Neuronal stem cell (in vitro differentiated cells): ENCODE results near the gene CLIP4.

Experiments
- DNase-seq: peaks from one replicate; pipeline ENCODE4 v3.0.0-alpha.2; 2013; ENCODE audit warnings: low spot score
- H2AFZ ChIP-seq: one replicate; pipeline ENCODE4 v1.6.1; 2013; ENCODE audit warnings: mild to moderate bottlenecking, low read length, inconsistent platforms
- H2AK5ac ChIP-seq: 2 replicates; pipeline ENCODE4 v1.6.1; 2013; ENCODE audit warnings: low read depth, mild to moderate bottlenecking, inconsistent platforms, low read length, moderate library complexity, mixed read lengths
- H2BK120ac ChIP-seq: 2 replicates; pipeline ENCODE4 v1.6.1; 2013; ENCODE audit warnings: low read depth, mild to moderate bottlenecking, inconsistent platforms, low read length, moderate library complexity, mixed read lengths
- H2BK12ac ChIP-seq: one replicate; pipeline ENCODE4 v1.6.1; 2013; ENCODE audit warnings: low read length, inconsistent platforms
- H2BK15ac ChIP-seq: 2 replicates; pipeline ENCODE4 v1.6.1; 2013; ENCODE audit warnings: mild to moderate bottlenecking, low read length, inconsistent platforms, mixed read lengths
- H2BK5ac ChIP-seq: one replicate; pipeline ENCODE4 v1.6.1; 2013; ENCODE audit warnings: inconsistent platforms, mild to moderate bottlenecking, low read length, moderate library complexity
- H3K14ac ChIP-seq: one replicate; pipeline ENCODE4 v1.6.1; 2013; ENCODE audit warnings: low read length, inconsistent platforms
- H3K18ac ChIP-seq: 2 replicates; pipeline ENCODE4 v1.6.1; 2013; ENCODE audit warnings: low read length, inconsistent platforms
- H3K23ac ChIP-seq: 2 replicates; pipeline ENCODE4 v1.6.1; 2013; ENCODE audit warnings: low read depth, mild to moderate bottlenecking, mixed read lengths, low read length, inconsistent platforms; ENCODE audit not compliant: poor library complexity
- H3K27ac ChIP-seq: replicated peaks from 3 replicates; pipeline ENCODE4 v1.5.1; 2013; ENCODE audit warnings: low read length, inconsistent platforms
- H3K27me3 ChIP-seq, 3 experiments: 2 replicates each; pipeline ENCODE4 v1.6.1; 2013; ENCODE audit warnings: low read length in 3 of 3, mild to moderate bottlenecking in 2 of 3, inconsistent platforms in 1 of 3, low read depth in 1 of 3, mixed read lengths in 1 of 3, moderate library complexity in 1 of 3; ENCODE audit not compliant: control insufficient read depth in 3 of 3, insufficient read depth in 3 of 3
- H3K36me3 ChIP-seq, 2 donors: replicated peaks in 1 of 2; 2 replicates each; pipeline ENCODE4 v1.6.1; 2013; ENCODE audit warnings: low read length in 2 of 2; ENCODE audit not compliant: control insufficient read depth in 2 of 2, insufficient read depth in 2 of 2
- H3K4ac ChIP-seq: 2 replicates; pipeline ENCODE4 v1.6.1; 2013; ENCODE audit warnings: inconsistent platforms, mild to moderate bottlenecking, low read length, moderate library complexity
- H3K4me1 ChIP-seq, 2 donors: 1 replicate in 1 of 2; 2 replicates in 1 of 2; pipeline ENCODE4 v1.6.1; 2013; ENCODE audit warnings: low read length in 2 of 2, low read depth in 1 of 2; ENCODE audit not compliant: control insufficient read depth in 2 of 2, insufficient read depth in 1 of 2
- H3K4me2 ChIP-seq: one replicate; pipeline ENCODE4 v1.6.1; 2013; ENCODE audit warnings: mild to moderate bottlenecking, low read length, inconsistent platforms; ENCODE audit not compliant: insufficient read depth, poor library complexity, severe bottlenecking
- H3K4me3 ChIP-seq, 2 donors: 2 replicates each; pipeline ENCODE4 v1.5.1; 2013; ENCODE audit warnings: low read length in 2 of 2, mild to moderate bottlenecking in 2 of 2, inconsistent platforms in 1 of 2, moderate library complexity in 1 of 2
- H3K79me1 ChIP-seq: one replicate; pipeline ENCODE4 v1.6.1; 2013; ENCODE audit warnings: low read depth, mild to moderate bottlenecking, inconsistent platforms, low read length, moderate library complexity
- H3K9ac ChIP-seq: one replicate; pipeline ENCODE4 v1.6.1; 2013; ENCODE audit warnings: mild to moderate bottlenecking, low read depth, low read length, inconsistent platforms; ENCODE audit not compliant: poor library complexity
- H3K9me3 ChIP-seq, 2 donors: replicated peaks in 1 of 2; 2 replicates each; pipeline versions ENCODE3 to v1.6.1; 2013; ENCODE audit warnings: low read length in 2 of 2, mild to moderate bottlenecking in 2 of 2, inconsistent platforms in 1 of 2, low read depth in 1 of 2, mixed read lengths in 1 of 2, moderate library complexity in 1 of 2; ENCODE audit not compliant: control insufficient read depth in 2 of 2, insufficient read depth in 1 of 2
- H4K8ac ChIP-seq: one replicate; pipeline ENCODE4 v1.6.1; 2013; ENCODE audit warnings: low read depth, mild to moderate bottlenecking, inconsistent platforms, low read length, moderate library complexity
- H4K91ac ChIP-seq: one replicate; pipeline ENCODE4 v1.6.1; 2013; ENCODE audit warnings: low read length, low read depth, mild to moderate bottlenecking, inconsistent platforms; ENCODE audit not compliant: poor library complexity
- WGBS, 2 donors: extraction: QIAGEN DNeasy Blood & Tissue Kit; methylation state at CpG; one replicate each; pipeline ENCODE4 v1.1.7; 2013; ENCODE audit warnings: missing lambda C conversion rate in 2 of 2, mixed read lengths in 1 of 2; ENCODE audit not compliant: insufficient read length in 2 of 2, insufficient replicate concordance in 1 of 2; ENCODE audit errors: extremely low coverage in 2 of 2; 5-methylcytosine and 5-hydroxymethylcytosine counted together

CLIP4 gene

GRCh38 chr2:29115797-29116781 is 874 bp downstream of the CLIP4 start:
- Histone ChIP-seq H3K14ac (no peak overlapping the region), H3K23ac (peak overlapping the region; percentile 5), H3K4me3 (peak overlapping the region; percentile 55 to 92), H3K9ac (peak overlapping the region; percentile 70), H4K91ac (no peak overlapping the region), H3K4me2 (peak overlapping the region; percentile 93), H2BK120ac (no peak overlapping the region), H3K4ac (no peak overlapping the region), H2BK5ac (no peak overlapping the region), H3K4me1 (peaks cover 0 to 3% of the 10 kb centered on the region in 2 donors), H4K8ac (no peak overlapping the region), H2AFZ (peak overlapping the region; percentile 91), H2AK5ac (no peak overlapping the region), H3K36me3 (no peaks in the 10 kb centered on the region), H3K79me1 (no peaks in the 10 kb centered on the region), H3K27me3 (peaks cover 2 to 43% (median 24%) of the 10 kb centered on the region in 3 experiments), H2BK12ac (no peak overlapping the region), H2BK15ac (peak overlapping the region; percentile 2), H3K27ac (no peak overlapping the region), H3K9me3 (peaks cover 0 to 2% of the 10 kb centered on the region in 2 donors), H3K18ac (peak overlapping the region; percentile 87)
- no peak for DNase-seq
- no CpG with 5 or more reads among the region's 53 CpGs for WGBS, 2 donors

DNA sequence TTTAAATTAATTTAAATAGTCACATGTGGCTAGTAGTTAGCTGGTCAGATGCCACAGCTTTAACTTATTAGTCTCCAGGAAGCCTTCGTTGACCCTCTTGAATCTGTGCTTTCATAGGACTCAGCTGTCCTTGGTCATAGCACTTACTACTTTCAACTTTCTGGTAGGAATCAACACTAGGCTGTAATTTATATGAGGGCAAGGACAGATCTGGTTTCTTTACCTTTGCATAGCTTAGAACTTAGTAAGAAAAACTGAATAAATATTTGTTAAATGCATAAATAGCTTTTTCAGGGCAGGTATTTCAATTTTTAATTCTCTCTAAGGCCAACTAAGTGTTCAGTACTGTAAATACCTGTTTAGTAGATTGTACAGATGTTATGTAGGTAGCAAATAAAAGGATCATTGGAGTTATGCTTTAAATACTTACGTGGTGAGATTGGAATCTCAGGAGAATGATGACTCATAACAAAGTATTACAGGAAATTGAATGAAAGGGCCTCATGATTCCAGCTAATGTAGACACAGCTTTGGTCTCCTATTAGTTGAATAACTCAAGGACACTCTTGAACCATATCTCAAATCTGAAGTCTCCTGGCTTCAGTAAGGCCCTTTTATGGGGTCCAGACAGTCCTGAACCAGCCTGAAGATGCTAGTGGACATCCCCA is 2.6 kb downstream of the CLIP4 start:
- no peak overlapping the region for H2BK12ac ChIP-seq
- no peak for DNase-seq
- no peak overlapping the region for H4K91ac ChIP-seq
- H3K27ac ChIP-seq, result no peak overlapping the region
- no peak overlapping the region for H2AK5ac ChIP-seq
- H3K23ac ChIP-seq, result no peak overlapping the region
- H3K36me3 ChIP-seq, result no peaks in the 10 kb centered on the region
- H3K79me1 ChIP-seq, result no peaks in the 10 kb centered on the region
- no peak overlapping the region for H2AFZ ChIP-seq
- no peak overlapping the region for H4K8ac ChIP-seq
- peaks cover 0 to 2% of the 10 kb centered on the region in 2 donors for H3K9me3 ChIP-seq
- no peak overlapping the region for H3K9ac ChIP-seq
- H3K4me2 ChIP-seq, result no peak overlapping the region
- peaks cover 2 to 34% (median 24%) of the 10 kb centered on the region in 3 experiments for H3K27me3 ChIP-seq
- H3K4me3 ChIP-seq, result no peak overlapping the region
- no peak overlapping the region for H2BK15ac ChIP-seq
- no CpG with 5 or more reads among the region's 2 CpGs for WGBS, 2 donors
- no peak overlapping the region for H2BK120ac ChIP-seq
- H3K4me1 ChIP-seq, result peaks cover 0 to 3% of the 10 kb centered on the region in 2 donors
- no peak overlapping the region for H3K14ac ChIP-seq
- H3K4ac ChIP-seq, result no peak overlapping the region
- H3K18ac ChIP-seq, result no peak overlapping the region
- no peak overlapping the region for H2BK5ac ChIP-seq

DNA sequence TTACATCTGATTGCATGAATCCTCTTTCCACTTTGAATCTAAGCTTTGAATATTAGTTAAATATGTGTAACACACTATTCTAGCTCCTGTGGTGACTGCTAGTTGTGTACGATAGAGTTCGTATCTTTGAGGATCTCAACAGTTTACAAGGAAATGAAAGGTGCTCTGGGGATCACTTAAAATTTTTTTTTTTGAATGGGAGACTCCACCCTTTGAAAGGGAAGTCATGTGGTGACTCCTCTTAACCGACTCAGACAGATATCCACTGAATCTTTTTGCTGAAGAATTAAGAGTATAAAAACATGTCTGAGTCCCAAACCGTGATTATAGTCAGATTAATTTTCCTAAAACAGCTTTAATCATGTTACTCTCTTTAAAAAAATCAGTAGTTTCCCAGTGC is 4.0 kb downstream of the CLIP4 start:
- Histone ChIP-seq H2AK5ac (no peak overlapping the region), H3K4me3 (no peak overlapping the region), H3K23ac (no peak overlapping the region), H3K36me3 (no peaks in the 10 kb centered on the region), H3K18ac (no peak overlapping the region), H3K4ac (no peak overlapping the region), H2BK15ac (no peak overlapping the region), H2BK5ac (no peak overlapping the region), H2BK12ac (no peak overlapping the region), H3K4me1 (peaks cover 0 to 3% of the 10 kb centered on the region in 2 donors), H3K27me3 (peaks cover 2 to 19% (median 19%) of the 10 kb centered on the region in 3 experiments), H3K27ac (no peak overlapping the region), H4K91ac (no peak overlapping the region), H3K9me3 (peaks cover 0 to 12% of the 10 kb centered on the region in 2 donors), H3K9ac (no peak overlapping the region), H4K8ac (no peak overlapping the region), H2BK120ac (no peak overlapping the region), H3K4me2 (no peak overlapping the region), H2AFZ (no peak overlapping the region), H3K79me1 (no peaks in the 10 kb centered on the region), H3K14ac (no peak overlapping the region)
- WGBS, 2 donors, result no CpG with 5 or more reads among the region's 4 CpGs
- DNase-seq, result no peak

DNA sequence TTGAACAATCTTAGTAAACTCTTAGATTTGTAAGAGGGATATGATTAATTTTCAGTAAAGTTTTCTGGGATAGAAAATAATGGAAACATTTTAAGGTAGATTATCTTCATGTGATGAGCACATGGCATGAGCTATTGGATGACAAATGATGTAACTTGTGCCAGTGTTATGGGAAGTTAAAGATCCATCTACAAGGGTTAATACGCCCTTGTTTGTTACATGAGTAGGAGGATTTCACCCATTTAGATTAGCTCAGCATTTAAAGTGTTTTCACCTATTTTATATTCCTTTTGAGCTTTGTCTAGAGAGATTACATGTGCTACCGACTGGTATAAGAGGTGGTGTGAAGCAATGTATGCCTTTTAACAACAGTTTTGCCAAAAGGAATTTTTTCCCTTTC is 5.6 kb downstream of the CLIP4 start:
- peaks cover 0 to 19% of the 10 kb centered on the region in 2 donors for H3K9me3 ChIP-seq
- no peak overlapping the region for H3K9ac ChIP-seq
- no peak overlapping the region for H3K4me3 ChIP-seq
- no peaks in the 10 kb centered on the region for H3K4me1 ChIP-seq
- H3K27me3 ChIP-seq, result peaks cover 2 to 9% (median 8%) of the 10 kb centered on the region in 3 experiments
- no peak overlapping the region for H3K4me2 ChIP-seq
- H2AFZ ChIP-seq, result no peak overlapping the region
- H2BK12ac ChIP-seq, result no peak overlapping the region
- no peak overlapping the region for H3K14ac ChIP-seq
- no peaks in the 10 kb centered on the region for H3K79me1 ChIP-seq
- no peak overlapping the region for H3K27ac ChIP-seq
- H2AK5ac ChIP-seq, result no peak overlapping the region
- no peak overlapping the region for H4K8ac ChIP-seq
- H2BK120ac ChIP-seq, result no peak overlapping the region
- H4K91ac ChIP-seq, result no peak overlapping the region
- no peak overlapping the region for H3K4ac ChIP-seq
- no peak for DNase-seq
- WGBS, 2 donors, result no CpG with 5 or more reads among the region's 2 CpGs
- H3K36me3 ChIP-seq, result no peaks in the 10 kb centered on the region
- H3K23ac ChIP-seq, result no peak overlapping the region
- no peak overlapping the region for H2BK15ac ChIP-seq
- H3K18ac ChIP-seq, result no peak overlapping the region
- no peak overlapping the region for H2BK5ac ChIP-seq
